ENCODE results near the gene PRR13. TPM values are rescaled to one million over a fixed set of nuclear protein-coding genes. Genes with fewer than 3 reads are reported as not detected.

Gene PRR13
- total and polyA plus RNA-seq, 2 of the 8 experiments (the other 6 are each of a cell fraction or from before 2014, with no cell fraction given) = 82.9 to 185 TPM

DNA sequence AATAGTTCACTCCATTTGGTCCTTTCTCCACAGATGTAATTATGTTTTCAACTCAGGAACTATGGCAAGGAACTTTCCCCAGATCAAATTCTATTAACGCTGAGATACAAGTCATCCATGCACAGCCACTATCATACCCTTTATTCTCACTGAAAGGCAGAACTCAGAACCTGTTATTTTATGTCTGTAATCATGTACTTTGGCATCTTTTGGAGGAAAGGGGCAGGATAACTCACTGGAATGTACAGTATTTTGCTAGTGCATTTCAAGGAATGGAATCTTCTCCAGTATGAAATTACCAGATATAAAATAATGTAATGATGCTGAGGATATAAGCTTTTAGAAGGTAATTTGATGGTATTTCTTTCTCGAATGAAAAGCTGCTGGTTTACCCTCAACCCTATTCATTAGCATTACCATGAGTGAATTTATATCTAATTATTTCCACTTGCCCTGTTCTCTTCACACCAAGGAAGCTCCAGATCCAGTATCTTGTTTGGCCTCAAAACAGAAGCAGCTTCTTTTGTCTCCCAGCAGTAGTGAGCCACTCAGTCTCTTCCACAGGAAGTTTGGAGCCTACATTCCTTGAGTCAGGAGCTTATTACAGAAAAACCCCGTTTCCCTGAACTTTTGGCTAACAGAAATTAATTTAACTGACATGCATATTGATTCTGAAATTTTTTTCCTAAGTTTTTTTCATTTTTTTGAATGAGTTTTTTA, 27.9 kb upstream of the PRR13 start:
- H2BK12ac ChIP-seq (ENCODE audit: low read depth, low read length) = no peak overlapping the region
- H3K23me2 ChIP-seq (ENCODE audit: low read depth, low read length) = no peaks in the 10 kb centered on the region
- H3K4me3 ChIP-seq (ENCODE audit: extremely low read depth in 1 of 4, insufficient read depth in 2 of 4, low read depth in 3 of 4, low read length in 4 of 4) = no peak overlapping the region
- WGBS, 2 experiments (ENCODE audit: extremely low coverage in 1 of 2, insufficient coverage in 1 of 2, insufficient read length in 1 of 2, insufficient replicate concordance in 2 of 2, low coverage in 1 of 2, low lambda C conversion rate in 2 of 2, missing lambda C conversion rate in 1 of 2) = 89% methylated on average over 3 of the region's 3 CpGs; no CpG with 5 or more reads in 1 of the 2 experiments
- H2BK5ac ChIP-seq (ENCODE audit: low read depth, low read length) = no peak overlapping the region
- ChIA-PET CTCF (ENCODE audit: partially characterized antibody) (interaction anchor here (0.7 to 2.0 kb wide), 7 partner anchors 10 to 68 kb away, joined by 3 to 13 read pairs (median 3); no protein-coding TSS in a partner anchor), POLR2A (ENCODE audit: partially characterized antibody) (interaction anchor here (0.7 to 1.4 kb wide), 4 partner anchors 10 to 145 kb away, joined by 3 to 5 read pairs (median 3); no protein-coding TSS in a partner anchor)
- peaks cover 4 to 39% (median 29%) of the 10 kb centered on the region in 4 experiments; a peak in 7 of 8 replicates for H3K36me3 ChIP-seq (ENCODE audit: control insufficient read depth in 2 of 4, insufficient read depth in 4 of 4, low read length in 3 of 4)
- H3K18ac ChIP-seq (ENCODE audit: extremely low read depth, low read length) = no peak overlapping the region
- TF ChIP-seq TAF7 (optimal IDR thresholded peaks at IDR 0.05; ENCODE audit: borderline replicate concordance, low read depth, low read length) (no peak), NRF1 (IDR thresholded peaks at IDR 0.05; ENCODE audit: low read depth, low read length) (no peak), SIX5 (IDR thresholded peaks at IDR 0.05; ENCODE audit: low read depth, low read length) (no peak), JUN (IDR thresholded peaks at IDR 0.05; ENCODE audit: low read depth, low read length) (no peak), HDAC2 (IDR thresholded peaks at IDR 0.05; ENCODE audit: borderline replicate concordance in 1 of 2, low read depth in 2 of 2, low read length in 2 of 2) (no peak), RAD21 (IDR thresholded peaks at IDR 0.05 in 1 of 2, conservative IDR thresholded peaks at IDR 0.05 in 1 of 2; ENCODE audit: low read depth in 2 of 2, low read length in 2 of 2) (no peak), ASH2L (IDR thresholded peaks at IDR 0.05; ENCODE audit: low read length) (no peak), ZNF274 (IDR thresholded peaks at IDR 0.05; ENCODE audit: borderline replicate concordance, extremely low read depth, low read length) (no peak)
- H3K9ac ChIP-seq (replicated peaks in 1 of 4; ENCODE audit: extremely low read depth in 1 of 4, low read depth in 3 of 4, low read length in 3 of 4) = no peak overlapping the region
- H4K8ac ChIP-seq (ENCODE audit: extremely low read depth, insufficient read depth, low read length) = no peak overlapping the region
- H2BK20ac ChIP-seq (ENCODE audit: low read length) = no peak overlapping the region
- no peak overlapping the region for H3K56ac ChIP-seq (replicated peaks; ENCODE audit: insufficient read length, low read depth, low read length)
- no peak overlapping the region for H2AK5ac ChIP-seq (ENCODE audit: low read depth, low read length)
- H3K79me1 ChIP-seq (ENCODE audit: low read depth, low read length) = no peaks in the 10 kb centered on the region
- peaks cover 2 to 7% of the 10 kb centered on the region in 2 experiments for H4K20me1 ChIP-seq (replicated peaks in 1 of 2; ENCODE audit: control insufficient read depth in 1 of 2, insufficient read depth in 2 of 2, low read length in 2 of 2)
- no peak overlapping the region for H2BK120ac ChIP-seq (replicated peaks; ENCODE audit: low read depth, low read length)
- no peak overlapping the region for H2AFZ ChIP-seq (ENCODE audit: low read length)
- no peak overlapping the region for H4K91ac ChIP-seq (replicated peaks; ENCODE audit: insufficient read length, low read length)
- FAIRE-seq (no peak), DNase-seq (ENCODE audit: low read depth in 1 of 2, low spot score in 2 of 2) (no peak)
- no peaks in the 10 kb centered on the region for H3K27me3 ChIP-seq (replicated peaks in 1 of 4; ENCODE audit: control insufficient read depth in 3 of 4, extremely low read depth in 1 of 4, insufficient read depth in 3 of 4, low read length in 3 of 4)
- no peak overlapping the region for H3K14ac ChIP-seq (ENCODE audit: insufficient read length)
- no peak overlapping the region for H3K4me2 ChIP-seq (ENCODE audit: insufficient read depth in 1 of 2, low read depth in 2 of 2, low read length in 2 of 2)
- H3K4ac ChIP-seq (replicated peaks; ENCODE audit: insufficient read length, low read depth, low read length) = no peak overlapping the region
- H3K9me3 ChIP-seq (ENCODE audit: insufficient read depth in 2 of 2, low read depth in 1 of 2, low read length in 1 of 2) = no peaks in the 10 kb centered on the region
- H3K27ac ChIP-seq (ENCODE audit: low read depth, low read length) = no peak overlapping the region
- H3K23ac ChIP-seq (ENCODE audit: insufficient read length) = no peak overlapping the region
- H3K79me2 ChIP-seq (ENCODE audit: control insufficient read depth in 1 of 2, insufficient read depth in 2 of 2, low read length in 2 of 2) = no peaks in the 10 kb centered on the region
- H4K5ac ChIP-seq (ENCODE audit: insufficient read length, low read depth, low read length) = no peak overlapping the region
- H2BK15ac ChIP-seq (ENCODE audit: low read length) = no peak overlapping the region
- no peaks in the 10 kb centered on the region; a peak in 1 of 7 replicates for H3K4me1 ChIP-seq (replicated peaks in 1 of 4; ENCODE audit: control insufficient read depth in 3 of 4, insufficient read depth in 4 of 4, low read length in 3 of 4)
